ENCODE data around the gene GJB5.

GJB5 gene

DNA sequence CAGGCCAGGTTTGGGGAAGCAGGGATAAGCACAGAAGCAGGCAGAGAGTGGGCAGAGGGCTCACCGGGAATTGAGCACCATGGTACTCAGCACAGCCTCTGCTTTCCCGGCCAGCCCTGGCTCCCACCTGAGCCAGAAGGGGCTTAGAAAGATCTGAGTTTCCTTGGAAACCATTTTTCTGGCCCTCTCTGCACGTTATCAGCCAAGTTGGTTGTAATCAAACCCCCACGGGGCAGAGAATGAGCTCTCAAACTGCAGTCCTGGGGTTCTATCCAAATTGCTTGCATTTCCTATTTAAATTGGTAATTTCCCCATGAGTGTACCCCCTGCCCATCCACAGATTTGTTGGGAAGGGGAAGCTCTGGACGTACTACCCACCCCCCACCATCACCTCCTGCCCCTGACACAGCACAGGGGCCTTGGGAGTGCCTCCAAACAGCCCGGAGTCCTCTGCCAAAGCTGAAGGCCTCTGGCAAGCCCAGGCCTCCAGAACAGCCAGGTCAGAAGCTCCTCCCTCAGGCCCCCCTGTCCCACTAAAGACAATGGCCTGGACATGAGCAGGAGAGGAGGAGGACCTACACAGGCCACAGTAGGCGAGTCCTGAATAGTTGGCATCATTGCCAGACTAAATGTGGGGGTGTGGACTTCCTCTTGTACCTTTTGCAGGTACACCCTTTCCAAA is 42.7 kb upstream of the GJB5 start:
- Histone ChIP-seq H4K8ac (ENCODE audit: low read depth, low read length) (no peak overlapping the region), H4K5ac (ENCODE audit: low read length) (no peak overlapping the region), H2BK15ac (replicated peaks; ENCODE audit: low read depth) (no peak overlapping the region), H3K79me2 (ENCODE audit: control insufficient read depth, insufficient read depth, low read length) (no peaks in the 10 kb centered on the region), H2BK5ac (ENCODE audit: low read length) (no peak overlapping the region), H3K4ac (ENCODE audit: low read depth, low read length) (no peak overlapping the region), H3K27ac (ENCODE audit: low read depth, low read length) (no peak overlapping the region), H3K4me1 (ENCODE audit: control insufficient read depth, low read depth, low read length) (no peaks in the 10 kb centered on the region), H3K36me3 (ENCODE audit: control insufficient read depth, insufficient read depth, low read length) (no peaks in the 10 kb centered on the region), H3K56ac (ENCODE audit: low read length) (no peak overlapping the region), H3K27me3 (ENCODE audit: insufficient read depth, low read length, poor library complexity) (no peaks in the 10 kb centered on the region), H3K4me2 (ENCODE audit: low read length) (no peak overlapping the region), H3K23ac (ENCODE audit: low read length) (no peak overlapping the region), H2BK120ac (ENCODE audit: low read depth, low read length) (no peak overlapping the region), H3K79me1 (ENCODE audit: low read length) (no peaks in the 10 kb centered on the region), H3K4me3 (ENCODE audit: low read length) (no peak overlapping the region), H3K18ac (ENCODE audit: low read length) (no peak overlapping the region), H2AK5ac (ENCODE audit: low read length) (no peak overlapping the region), H3K9ac (ENCODE audit: low read length) (no peak overlapping the region)
- DNase-seq, result no peak
- no CpG with 5 or more reads among the region's 7 CpGs for WGBS (ENCODE audit: extremely low coverage, insufficient coverage, low lambda C conversion rate)

DNA sequence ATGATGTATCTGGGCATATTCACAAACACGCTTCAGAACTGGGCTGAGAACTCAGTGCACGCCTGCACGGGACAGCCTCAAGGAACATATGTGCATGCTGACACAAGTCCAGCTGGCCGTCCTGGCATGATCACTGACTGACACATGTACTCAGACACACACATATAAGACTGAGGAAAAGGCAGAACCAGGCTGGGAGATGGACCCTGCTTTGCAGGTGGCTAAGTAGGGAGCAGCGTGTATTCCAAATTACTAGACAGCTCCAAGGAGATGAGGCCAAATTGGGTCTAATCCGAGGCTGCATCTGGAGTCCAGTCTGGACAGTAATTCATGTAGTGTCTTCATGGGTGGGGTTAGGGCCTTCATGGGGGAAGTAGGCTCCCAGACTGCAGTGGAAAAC is 41.4 kb upstream of the GJB5 start:
- no peak overlapping the region for H3K9ac ChIP-seq (ENCODE audit: low read length)
- H3K56ac ChIP-seq (ENCODE audit: low read length), result no peak overlapping the region
- no peaks in the 10 kb centered on the region for H3K36me3 ChIP-seq (ENCODE audit: control insufficient read depth, insufficient read depth, low read length)
- H3K4me3 ChIP-seq (ENCODE audit: low read length), result no peak overlapping the region
- no peak overlapping the region for H4K5ac ChIP-seq (ENCODE audit: low read length)
- no peak overlapping the region for H3K18ac ChIP-seq (ENCODE audit: low read length)
- no peak overlapping the region for H2BK120ac ChIP-seq (ENCODE audit: low read depth, low read length)
- H2BK5ac ChIP-seq (ENCODE audit: low read length), result no peak overlapping the region
- H4K8ac ChIP-seq (ENCODE audit: low read depth, low read length), result no peak overlapping the region
- H2AK5ac ChIP-seq (ENCODE audit: low read length), result no peak overlapping the region
- H3K4ac ChIP-seq (ENCODE audit: low read depth, low read length), result no peak overlapping the region
- no peak for DNase-seq
- no peak overlapping the region for H2BK15ac ChIP-seq (replicated peaks; ENCODE audit: low read depth)
- no peak overlapping the region for H3K4me2 ChIP-seq (ENCODE audit: low read length)
- H3K27me3 ChIP-seq (ENCODE audit: insufficient read depth, low read length, poor library complexity), result no peaks in the 10 kb centered on the region
- no peaks in the 10 kb centered on the region for H3K4me1 ChIP-seq (ENCODE audit: control insufficient read depth, low read depth, low read length)
- H3K79me2 ChIP-seq (ENCODE audit: control insufficient read depth, insufficient read depth, low read length), result no peaks in the 10 kb centered on the region
- H3K79me1 ChIP-seq (ENCODE audit: low read length), result no peaks in the 10 kb centered on the region
- no peak overlapping the region for H3K23ac ChIP-seq (ENCODE audit: low read length)
- no CpG with 5 or more reads among the region's 6 CpGs for WGBS (ENCODE audit: extremely low coverage, insufficient coverage, low lambda C conversion rate)
- H3K27ac ChIP-seq (ENCODE audit: low read depth, low read length), result no peak overlapping the region

DNA sequence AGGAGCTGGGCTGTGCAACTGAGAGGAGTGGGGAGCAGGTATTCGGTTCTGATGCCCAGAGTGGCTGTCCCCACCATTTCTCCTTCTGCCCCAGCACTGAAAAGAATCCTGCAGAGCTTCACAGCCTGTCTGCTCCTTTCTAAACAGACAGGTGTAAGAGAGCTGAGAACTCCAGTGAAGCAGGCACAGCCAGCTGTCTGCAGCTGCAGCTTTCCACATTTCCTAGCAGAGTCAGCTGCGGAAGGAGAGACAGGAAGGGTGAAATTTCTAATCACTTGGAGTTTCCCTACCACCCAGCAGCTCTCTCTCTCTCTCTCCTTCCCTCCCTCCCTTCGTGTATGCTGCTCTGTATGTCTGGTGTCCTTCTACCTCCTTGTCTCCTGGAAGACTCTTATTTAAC is 40.5 kb upstream of the GJB5 start:
- Histone ChIP-seq H3K27me3 (ENCODE audit: insufficient read depth, low read length, poor library complexity) (no peaks in the 10 kb centered on the region), H3K4me2 (ENCODE audit: low read length) (no peak overlapping the region), H2AK5ac (ENCODE audit: low read length) (no peak overlapping the region), H3K4me3 (ENCODE audit: low read length) (no peak overlapping the region), H3K79me1 (ENCODE audit: low read length) (no peaks in the 10 kb centered on the region), H2BK5ac (ENCODE audit: low read length) (no peak overlapping the region), H3K4ac (ENCODE audit: low read depth, low read length) (no peak overlapping the region), H3K9ac (ENCODE audit: low read length) (no peak overlapping the region), H2BK120ac (ENCODE audit: low read depth, low read length) (no peak overlapping the region), H3K56ac (ENCODE audit: low read length) (no peak overlapping the region), H3K36me3 (ENCODE audit: control insufficient read depth, insufficient read depth, low read length) (no peaks in the 10 kb centered on the region), H4K5ac (ENCODE audit: low read length) (no peak overlapping the region), H3K18ac (ENCODE audit: low read length) (no peak overlapping the region), H2BK15ac (replicated peaks; ENCODE audit: low read depth) (no peak overlapping the region), H3K79me2 (ENCODE audit: control insufficient read depth, insufficient read depth, low read length) (no peaks in the 10 kb centered on the region), H3K27ac (ENCODE audit: low read depth, low read length) (no peak overlapping the region), H4K8ac (ENCODE audit: low read depth, low read length) (no peak overlapping the region), H3K4me1 (ENCODE audit: control insufficient read depth, low read depth, low read length) (no peaks in the 10 kb centered on the region), H3K23ac (ENCODE audit: low read length) (no peak overlapping the region)
- no CpG with 5 or more reads among the region's 3 CpGs for WGBS (ENCODE audit: extremely low coverage, insufficient coverage, low lambda C conversion rate)
- no peak for DNase-seq

DNA sequence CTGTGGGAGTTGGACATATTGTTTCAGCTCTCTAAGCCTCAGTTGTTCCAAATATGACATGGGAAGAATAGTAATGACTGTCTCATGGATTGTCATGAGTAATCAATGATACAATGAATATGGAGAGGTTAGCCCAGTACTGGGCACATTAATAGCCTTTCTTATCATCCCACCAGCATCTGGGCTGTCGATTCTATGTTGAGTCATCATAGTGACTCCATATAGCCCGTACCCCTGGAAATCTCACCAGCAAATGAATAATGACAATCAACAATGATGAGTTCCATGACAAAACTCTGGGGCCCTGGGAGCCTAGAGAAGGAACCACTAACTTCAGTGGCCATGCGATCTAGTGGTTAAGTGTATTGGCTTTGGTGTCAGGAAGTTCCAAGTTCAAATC is 39.7 kb upstream of the GJB5 start:
- H3K79me2 ChIP-seq (ENCODE audit: control insufficient read depth, insufficient read depth, low read length), result no peaks in the 10 kb centered on the region
- DNase-seq, result no peak
- no peak overlapping the region for H3K18ac ChIP-seq (ENCODE audit: low read length)
- H4K8ac ChIP-seq (ENCODE audit: low read depth, low read length), result no peak overlapping the region
- H3K56ac ChIP-seq (ENCODE audit: low read length), result no peak overlapping the region
- H3K27me3 ChIP-seq (ENCODE audit: insufficient read depth, low read length, poor library complexity), result no peaks in the 10 kb centered on the region
- no CpG with 5 or more reads among the region's 3 CpGs for WGBS (ENCODE audit: extremely low coverage, insufficient coverage, low lambda C conversion rate)
- H3K23ac ChIP-seq (ENCODE audit: low read length), result no peak overlapping the region
- H3K4me2 ChIP-seq (ENCODE audit: low read length), result no peak overlapping the region
- no peaks in the 10 kb centered on the region for H3K79me1 ChIP-seq (ENCODE audit: low read length)
- no peaks in the 10 kb centered on the region for H3K4me1 ChIP-seq (ENCODE audit: control insufficient read depth, low read depth, low read length)
- H3K27ac ChIP-seq (ENCODE audit: low read depth, low read length), result no peak overlapping the region
- no peak overlapping the region for H3K9ac ChIP-seq (ENCODE audit: low read length)
- no peaks in the 10 kb centered on the region for H3K36me3 ChIP-seq (ENCODE audit: control insufficient read depth, insufficient read depth, low read length)
- no peak overlapping the region for H3K4ac ChIP-seq (ENCODE audit: low read depth, low read length)
- no peak overlapping the region for H3K4me3 ChIP-seq (ENCODE audit: low read length)
- H2BK15ac ChIP-seq (replicated peaks; ENCODE audit: low read depth), result no peak overlapping the region
- H4K5ac ChIP-seq (ENCODE audit: low read length), result no peak overlapping the region
- H2BK120ac ChIP-seq (ENCODE audit: low read depth, low read length), result no peak overlapping the region
- H2BK5ac ChIP-seq (ENCODE audit: low read length), result no peak overlapping the region
- H2AK5ac ChIP-seq (ENCODE audit: low read length), result no peak overlapping the region

DNA sequence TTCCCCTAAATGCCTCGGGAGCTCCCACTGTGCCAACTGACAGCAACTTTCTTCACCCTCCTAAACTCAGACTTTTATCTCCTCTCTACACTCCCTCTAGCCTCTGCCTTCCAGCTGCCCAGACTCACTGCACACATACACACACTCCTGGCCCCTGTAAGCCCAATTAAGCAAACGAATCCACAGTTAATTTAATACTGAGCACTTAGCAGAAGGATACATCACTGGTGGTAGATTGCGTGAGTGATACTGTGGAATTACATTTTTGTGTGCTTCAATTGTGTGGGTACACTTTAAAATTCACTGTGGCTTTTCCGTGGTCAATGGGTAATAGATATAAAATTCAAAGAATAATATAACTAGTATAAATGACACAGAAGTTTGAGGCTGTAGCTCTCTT is 33.6 kb upstream of the GJB5 start:
- Histone ChIP-seq H3K23ac (ENCODE audit: low read length) (no peak overlapping the region), H3K79me2 (ENCODE audit: control insufficient read depth, insufficient read depth, low read length) (no peaks in the 10 kb centered on the region), H3K4me2 (ENCODE audit: low read length) (no peak overlapping the region), H3K56ac (ENCODE audit: low read length) (no peak overlapping the region), H3K79me1 (ENCODE audit: low read length) (no peaks in the 10 kb centered on the region), H3K36me3 (ENCODE audit: control insufficient read depth, insufficient read depth, low read length) (no peaks in the 10 kb centered on the region), H2BK5ac (ENCODE audit: low read length) (no peak overlapping the region), H3K4ac (ENCODE audit: low read depth, low read length) (no peak overlapping the region), H3K4me1 (ENCODE audit: control insufficient read depth, low read depth, low read length) (no peaks in the 10 kb centered on the region), H2AK5ac (ENCODE audit: low read length) (no peak overlapping the region), H4K8ac (ENCODE audit: low read depth, low read length) (no peak overlapping the region), H3K9ac (ENCODE audit: low read length) (no peak overlapping the region), H2BK15ac (replicated peaks; ENCODE audit: low read depth) (no peak overlapping the region), H3K4me3 (ENCODE audit: low read length) (no peak overlapping the region), H3K27ac (ENCODE audit: low read depth, low read length) (no peak overlapping the region), H4K5ac (ENCODE audit: low read length) (no peak overlapping the region), H2BK120ac (ENCODE audit: low read depth, low read length) (no peak overlapping the region), H3K18ac (ENCODE audit: low read length) (no peak overlapping the region), H3K27me3 (ENCODE audit: insufficient read depth, low read length, poor library complexity) (no peaks in the 10 kb centered on the region)
- DNase-seq, result no peak
- no CpG with 5 or more reads among the region's 4 CpGs for WGBS (ENCODE audit: extremely low coverage, insufficient coverage, low lambda C conversion rate)
